Esophagus muscularis mucosa (tissue), 4 donors: ENCODE results near the gene SIK2. TPM values are rescaled to one million over a fixed set of nuclear protein-coding genes. Genes with fewer than 3 reads are reported as not detected.

Experiments used
- DNase-seq: peaks from one replicate; pipeline ENCODE4 v3.0.0-alpha.2; 2017; ENCODE audit errors: extremely low spot score
- H3K27ac ChIP-seq, 4 donors: fragments of 200-600 bp; sonication (generic); replicated peaks in 1 of 4; 1 replicate in 3 of 4; 2 replicates in 1 of 4; pipeline ENCODE4 v1.5.1; 2016 to 2019; ENCODE audit warnings: mild to moderate bottlenecking in 1 of 4
- H3K27me3 ChIP-seq, 4 donors: fragments of 200-600 bp; sonication (generic); one replicate each; pipeline versions ENCODE4 v1.5.1 to v1.6.0; 2016 to 2019
- H3K36me3 ChIP-seq, 4 donors: fragments of 200-600 bp; sonication (generic); one replicate each; pipeline ENCODE4 v1.5.1; 2016 to 2019
- H3K4me1 ChIP-seq, 4 donors: fragments of 200-600 bp; sonication (generic); one replicate each; pipeline ENCODE4 v1.5.1; 2016 to 2019
- H3K4me3 ChIP-seq, 4 donors: fragments of 200-600 bp; sonication (generic); 1 replicate in 2 of 4; 2 replicates in 2 of 4; pipeline ENCODE4 v1.5.1; 2016 to 2019; ENCODE audit warnings: mild to moderate bottlenecking in 4 of 4, moderate library complexity in 1 of 4
- H3K9me3 ChIP-seq, 4 donors: fragments of 200-600 bp; sonication (generic); 1 replicate in 3 of 4; 2 replicates in 1 of 4; pipeline ENCODE4 v1.5.1; 2016 to 2019
- EP300 ChIP-seq: sonication (generic); formaldehyde crosslinking; IDR thresholded peaks from one replicate; pipeline ENCODE4 v1.6.1; 2017; ENCODE audit warnings: antibody characterized with exemption
- POLR2A ChIP-seq: fragments of 450-650 bp; IDR thresholded peaks from one replicate; pipeline ENCODE4 v1.6.1; 2017; ENCODE audit warnings: antibody characterized with exemption, moderate library complexity, mild to moderate bottlenecking, low read depth
- POLR2AphosphoS5 ChIP-seq, 2 donors: sonication (generic); formaldehyde crosslinking; IDR thresholded peaks; one replicate each; pipeline ENCODE4 v1.6.1; 2017; ENCODE audit warnings: antibody characterized with exemption in 2 of 2
- WGBS: methylation state at CpG from one replicate; pipeline ENCODE4 v1.1.5; 2018; 5-methylcytosine and 5-hydroxymethylcytosine counted together
- intact Hi-C: fragments of 100-400 bp; cut with DNase I; formaldehyde crosslinking; loops from one replicate; pipeline ENCODE4 v1.15.1; 2023
- total RNA-seq, 4 donors: library from RNA; depleted of rRNA; stranded (reverse); fragments of >200 nt; gene quantifications; one replicate each; pipeline versions ENCODE4 v1.1.0 to v1.2.1, GENCODE V29; 2016
- TF ChIP-seq, protein P1 (sequence below), 3 experiments: fragments of 200-600 bp in 2 of 3; fragments of 450-650 bp in 1 of 3; sonication (generic) in 2 of 3; IDR thresholded peaks; one replicate each; pipeline ENCODE4 v1.5.1; 2017 to 2019; ENCODE audit warnings: antibody characterized with exemption in 3 of 3, mild to moderate bottlenecking in 2 of 3, moderate library complexity in 1 of 3

Gene SIK2
- total RNA-seq, 4 donors from 2014 or later: 14.5 to 22.1 (median 17.4) TPM

DNA sequence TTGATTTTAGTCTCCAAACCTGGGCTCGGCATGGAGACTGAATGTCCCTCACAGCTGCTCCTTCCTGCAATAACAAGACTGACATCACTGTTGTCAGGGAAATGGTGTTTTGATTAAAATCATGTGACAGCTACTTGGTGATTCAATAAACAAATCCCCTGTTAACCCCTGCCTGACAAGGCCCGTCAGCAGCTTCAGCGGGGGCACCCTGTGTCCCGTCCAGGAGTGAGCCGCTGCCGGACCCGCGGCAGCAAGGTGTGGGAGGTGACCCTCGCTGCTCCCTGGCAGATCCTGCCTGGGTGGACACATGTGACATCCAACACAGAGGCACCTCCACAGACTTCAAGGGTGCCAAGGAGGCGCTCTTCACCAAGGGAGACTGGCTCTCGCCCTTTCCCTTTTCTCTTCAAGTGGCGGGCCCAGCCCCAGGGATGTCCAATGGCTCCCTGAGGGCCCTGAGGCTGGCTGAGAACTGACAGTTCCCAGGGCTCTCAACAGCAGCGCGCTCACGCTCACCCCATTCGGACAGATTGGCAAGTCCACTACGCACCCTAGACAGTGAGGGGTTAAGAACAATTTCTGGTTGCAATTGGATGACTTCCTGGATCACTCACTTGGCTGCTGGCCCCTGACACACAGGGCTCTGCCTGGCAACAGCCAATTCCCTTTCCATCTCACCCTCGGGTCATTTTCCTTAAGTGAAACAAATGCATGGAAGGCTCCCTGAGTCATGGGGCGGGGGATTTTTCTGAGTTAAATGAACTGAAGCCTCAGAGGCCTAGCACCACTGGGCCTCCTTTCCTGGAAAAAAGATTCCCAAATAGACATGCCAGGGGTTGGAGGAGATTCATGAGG, 133.2 kb downstream of the SIK2 start:
- H3K4me3 ChIP-seq: peak overlapping the region; percentile 50 to 64 (median 53)
- peak overlapping the region; percentile 90 to 97 (median 96) for H3K27ac ChIP-seq
- H3K9me3 ChIP-seq: no peaks in the 10 kb centered on the region
- intact Hi-C loops: no loop called here
- H3K27me3 ChIP-seq: no peaks in the 10 kb centered on the region
- WGBS: 17% methylated on average over 14 of the region's 19 CpGs
- no peak for DNase-seq
- H3K4me1 ChIP-seq: peaks cover 80 to 86% (median 82%) of the 10 kb centered on the region in 4 donors
- peaks cover 0 to 10% (median 3%) of the 10 kb centered on the region in 4 donors for H3K36me3 ChIP-seq
- TF ChIP-seq POLR2A (no peak), EP300 (peak; percentile 57), POLR2AphosphoS5 (IDR thresholded peaks at IDR 0.05) (peak; percentile 76 to 88)

DNA sequence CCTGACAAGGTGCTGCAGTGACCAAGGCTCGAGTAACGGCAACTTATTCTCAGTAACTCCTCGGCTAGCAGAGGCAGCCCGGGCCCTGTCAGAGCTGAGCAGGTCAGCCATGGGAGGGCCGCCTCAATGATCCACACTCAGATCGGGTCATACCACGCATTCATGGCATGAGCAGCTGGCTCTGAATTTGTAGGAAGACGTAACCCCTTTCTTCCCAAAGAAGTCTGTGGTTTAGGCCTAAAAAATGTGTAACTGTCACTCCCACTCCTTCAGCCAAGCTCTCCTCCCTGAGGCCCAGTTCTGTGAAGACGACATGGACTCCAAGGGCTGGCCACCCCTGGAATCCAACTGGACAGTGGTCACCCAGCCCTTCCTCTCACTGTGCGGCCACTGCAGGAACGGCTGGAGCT, 133.9 kb downstream of the SIK2 start:
- WGBS: 56% methylated on average over 6 of the region's 11 CpGs
- DNase-seq: no peak
- Histone ChIP-seq H3K4me1 (peaks cover 74 to 79% (median 76%) of the 10 kb centered on the region in 4 donors), H3K9me3 (no peaks in the 10 kb centered on the region), H3K27ac (peak overlapping the region; percentile 90 to 97 (median 96)), H3K36me3 (peaks cover 3 to 17% (median 10%) of the 10 kb centered on the region in 4 donors), H3K27me3 (no peaks in the 10 kb centered on the region), H3K4me3 (peak overlapping the region; percentile 50 to 64 (median 53))
- TF ChIP-seq POLR2A (no peak), EP300 (no peak), POLR2AphosphoS5 (IDR thresholded peaks at IDR 0.05) (no peak)
- TF ChIP-seq, protein P1, sequence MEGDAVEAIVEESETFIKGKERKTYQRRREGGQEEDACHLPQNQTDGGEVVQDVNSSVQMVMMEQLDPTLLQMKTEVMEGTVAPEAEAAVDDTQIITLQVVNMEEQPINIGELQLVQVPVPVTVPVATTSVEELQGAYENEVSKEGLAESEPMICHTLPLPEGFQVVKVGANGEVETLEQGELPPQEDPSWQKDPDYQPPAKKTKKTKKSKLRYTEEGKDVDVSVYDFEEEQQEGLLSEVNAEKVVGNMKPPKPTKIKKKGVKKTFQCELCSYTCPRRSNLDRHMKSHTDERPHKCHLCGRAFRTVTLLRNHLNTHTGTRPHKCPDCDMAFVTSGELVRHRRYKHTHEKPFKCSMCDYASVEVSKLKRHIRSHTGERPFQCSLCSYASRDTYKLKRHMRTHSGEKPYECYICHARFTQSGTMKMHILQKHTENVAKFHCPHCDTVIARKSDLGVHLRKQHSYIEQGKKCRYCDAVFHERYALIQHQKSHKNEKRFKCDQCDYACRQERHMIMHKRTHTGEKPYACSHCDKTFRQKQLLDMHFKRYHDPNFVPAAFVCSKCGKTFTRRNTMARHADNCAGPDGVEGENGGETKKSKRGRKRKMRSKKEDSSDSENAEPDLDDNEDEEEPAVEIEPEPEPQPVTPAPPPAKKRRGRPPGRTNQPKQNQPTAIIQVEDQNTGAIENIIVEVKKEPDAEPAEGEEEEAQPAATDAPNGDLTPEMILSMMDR (IDR thresholded peaks at IDR 0.05): no peak
- intact Hi-C loops: no loop called here

DNA sequence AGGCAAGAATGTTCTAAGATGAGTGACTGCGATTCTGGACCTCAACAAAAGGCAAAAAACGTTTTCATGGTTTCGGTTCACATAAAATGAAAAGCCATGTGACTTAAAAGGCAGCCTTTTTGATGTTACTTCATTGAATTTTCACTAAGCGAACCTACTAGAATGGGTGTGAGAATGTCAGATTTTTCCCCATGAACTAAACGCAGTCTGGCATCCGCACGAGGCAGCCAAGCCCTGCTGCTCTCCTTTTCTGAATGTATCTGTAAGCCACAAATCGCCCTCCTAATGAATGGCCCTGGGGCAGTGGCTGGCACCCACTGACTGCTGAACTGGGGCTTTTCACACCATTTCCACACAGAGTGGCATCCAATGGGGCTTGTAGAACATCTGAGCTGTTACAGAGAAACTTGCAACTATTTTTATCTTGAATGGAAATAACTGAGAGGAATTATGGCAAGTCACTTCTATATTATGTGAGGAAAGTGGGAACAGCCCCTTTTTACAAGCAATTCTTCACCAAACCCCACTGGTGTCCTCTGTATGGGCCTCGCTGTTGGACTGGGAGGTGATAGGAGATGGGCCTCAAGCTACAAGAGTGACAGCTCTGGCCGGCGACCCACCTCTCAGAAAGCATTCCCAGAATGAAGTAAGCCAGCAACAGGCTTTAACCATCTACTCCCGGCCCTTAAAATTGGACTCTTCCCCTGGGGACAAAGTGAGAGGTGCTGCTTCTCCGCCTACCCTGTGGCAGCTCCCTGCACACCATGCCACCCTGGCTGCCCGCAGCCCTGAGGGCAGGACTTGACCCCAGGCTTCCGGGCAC, 134.6 kb downstream of the SIK2 start:
- no peak for TF ChIP-seq EP300
- TF ChIP-seq POLR2AphosphoS5 (IDR thresholded peaks at IDR 0.05): no peak
- no peak for TF ChIP-seq POLR2A
- Histone ChIP-seq H3K9me3 (no peaks in the 10 kb centered on the region), H3K27ac (peak overlapping the region; percentile 90 to 97 (median 96)), H3K4me1 (peaks cover 67 to 73% (median 70%) of the 10 kb centered on the region in 4 donors), H3K27me3 (no peaks in the 10 kb centered on the region), H3K4me3 (peak overlapping the region in 1 of 4 donors; percentile 50), H3K36me3 (peaks cover 6 to 23% (median 17%) of the 10 kb centered on the region in 4 donors)
- intact Hi-C loops: no loop called here
- 78% methylated on average over 15 of the region's 15 CpGs for WGBS
- no peak for DNase-seq

DNA sequence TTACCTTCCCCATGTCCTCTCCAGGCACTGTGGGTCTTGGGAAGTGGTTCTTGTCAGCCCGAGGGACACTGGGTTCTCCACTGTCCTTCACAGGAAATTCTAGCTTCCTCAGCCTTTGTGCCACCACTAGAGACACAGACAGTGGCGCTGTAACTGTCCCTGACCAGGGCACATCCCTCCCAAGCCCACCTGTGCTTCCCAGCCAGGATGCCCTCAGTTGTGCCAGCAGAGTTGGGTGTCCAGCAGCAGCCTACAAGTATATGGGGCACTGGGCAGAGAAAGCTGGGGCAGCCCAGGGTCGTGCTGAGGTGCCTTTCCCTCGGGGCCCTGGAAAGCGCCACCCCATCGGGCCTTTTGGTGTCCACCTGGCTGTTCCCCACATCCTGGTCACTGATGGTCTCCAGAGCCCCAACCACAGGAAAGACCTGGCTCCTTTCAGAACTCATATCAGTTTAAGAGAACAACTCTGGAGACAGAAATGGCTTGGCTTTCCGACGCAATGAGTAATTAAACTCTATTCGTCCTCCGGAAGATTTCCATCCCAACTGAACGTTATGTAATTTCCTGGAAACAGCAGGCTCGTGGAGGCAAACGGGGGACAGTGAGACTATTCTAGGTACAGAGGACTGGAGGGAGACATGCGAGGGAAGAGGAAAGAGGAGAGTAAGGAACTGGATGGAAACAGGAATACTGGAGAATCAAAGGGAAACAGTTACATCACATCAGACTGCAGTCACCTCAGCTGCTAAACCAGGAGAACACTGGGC, 135.4 kb downstream of the SIK2 start:
- Histone ChIP-seq H3K36me3 (peaks cover 6 to 29% (median 23%) of the 10 kb centered on the region in 4 donors), H3K27me3 (no peaks in the 10 kb centered on the region), H3K27ac (peak overlapping the region; percentile 90 to 97 (median 96)), H3K4me3 (no peak overlapping the region), H3K4me1 (peaks cover 59 to 65% (median 62%) of the 10 kb centered on the region in 4 donors), H3K9me3 (no peaks in the 10 kb centered on the region)
- peak; percentile 15 for TF ChIP-seq EP300
- TF ChIP-seq POLR2AphosphoS5 (IDR thresholded peaks at IDR 0.05): peak in 1 of 2 donors; percentile 41
- TF ChIP-seq, protein P1 (IDR thresholded peaks at IDR 0.05): no peak
- 43% methylated on average over 10 of the region's 14 CpGs for WGBS
- intact Hi-C loops: no loop called here
- no peak for DNase-seq

DNA sequence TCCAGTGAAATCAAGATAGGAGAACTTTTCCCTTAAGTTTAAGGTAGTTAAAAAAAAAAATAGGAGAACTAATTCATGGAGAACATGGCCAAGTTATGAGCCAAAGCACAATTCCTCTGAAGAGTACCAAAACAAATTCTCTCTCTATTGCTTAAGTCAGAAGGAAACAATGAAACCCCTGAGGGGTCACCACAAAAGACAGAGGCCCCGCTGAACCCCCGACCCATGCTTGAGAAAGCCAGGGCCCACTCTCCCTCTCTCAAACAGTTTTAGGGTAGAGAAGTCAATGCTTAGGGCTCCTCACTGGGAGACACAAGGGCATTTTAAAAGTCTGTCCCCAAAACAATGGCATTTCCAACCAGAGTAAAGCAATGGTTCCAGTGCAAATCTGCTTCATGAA, 137.1 kb downstream of the SIK2 start:
- WGBS: 96% methylated on average over 2 of the region's 2 CpGs
- no peaks in the 10 kb centered on the region for H3K9me3 ChIP-seq
- no peak overlapping the region for H3K4me3 ChIP-seq
- H3K27ac ChIP-seq: peak overlapping the region; percentile 90 to 97 (median 96)
- no peak for DNase-seq
- H3K4me1 ChIP-seq: peaks cover 42 to 48% (median 46%) of the 10 kb centered on the region in 4 donors
- no peak for TF ChIP-seq POLR2AphosphoS5 (IDR thresholded peaks at IDR 0.05)
- TF ChIP-seq, protein P1 (IDR thresholded peaks at IDR 0.05): no peak
- no peak for TF ChIP-seq EP300
- no peak for TF ChIP-seq POLR2A
- H3K36me3 ChIP-seq: peaks cover 6 to 46% (median 38%) of the 10 kb centered on the region in 4 donors
- intact Hi-C loops: no loop called here
- no peaks in the 10 kb centered on the region for H3K27me3 ChIP-seq
